GM15510 (cell line): Measurements from ENCODE around the gene CES3.

Source experiments
- POLR2A ChIP-seq: IDR thresholded peaks from 3 replicates; pipeline ENCODE4 v1.6.1; 2011; ENCODE audit warnings: borderline replicate concordance; ENCODE audit not compliant: insufficient read length; ENCODE audit errors: extremely low read depth

CES3 gene

DNA sequence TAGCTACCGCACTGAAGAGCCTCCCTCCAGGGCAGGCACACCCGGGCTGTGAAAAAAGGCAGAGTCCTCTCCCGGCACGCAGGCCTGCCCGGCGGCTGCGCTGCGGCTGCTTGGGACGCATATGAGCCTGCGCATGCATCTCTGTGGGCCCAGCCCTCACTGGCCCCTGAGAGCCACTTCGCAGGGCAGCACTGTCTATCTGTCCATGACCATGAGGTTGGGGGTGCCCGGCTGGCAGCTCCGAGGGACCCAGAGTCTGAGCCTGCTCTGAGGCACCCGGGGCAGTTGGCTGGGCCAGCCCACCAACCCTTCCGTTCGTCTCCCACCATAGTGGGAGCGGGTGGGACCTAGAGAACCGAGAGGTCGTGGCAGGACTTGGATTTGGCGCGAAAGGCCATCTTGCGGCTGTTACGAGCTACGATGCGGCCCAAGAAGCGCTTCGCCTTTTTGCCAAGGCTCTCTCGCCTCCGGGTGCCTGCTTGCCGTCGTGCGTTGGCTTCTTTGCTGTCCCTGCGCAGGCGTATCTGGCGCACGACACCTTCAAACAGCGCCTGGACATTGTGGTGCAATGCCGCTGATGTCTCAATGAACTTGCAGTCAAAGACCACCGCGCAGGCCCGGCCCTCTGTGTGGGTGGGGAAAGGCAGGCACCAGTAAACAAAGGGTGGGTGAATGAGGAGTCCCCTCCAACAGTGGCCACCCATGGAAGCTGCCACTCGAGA is 39.2 kb upstream of the CES3 start:
- no peak for TF ChIP-seq POLR2A

- TF ChIP-seq POLR2A = no peak
Observed at GRCh38 chr16:66923247-66923731, 37.8 kb upstream of the CES3 start.

DNA sequence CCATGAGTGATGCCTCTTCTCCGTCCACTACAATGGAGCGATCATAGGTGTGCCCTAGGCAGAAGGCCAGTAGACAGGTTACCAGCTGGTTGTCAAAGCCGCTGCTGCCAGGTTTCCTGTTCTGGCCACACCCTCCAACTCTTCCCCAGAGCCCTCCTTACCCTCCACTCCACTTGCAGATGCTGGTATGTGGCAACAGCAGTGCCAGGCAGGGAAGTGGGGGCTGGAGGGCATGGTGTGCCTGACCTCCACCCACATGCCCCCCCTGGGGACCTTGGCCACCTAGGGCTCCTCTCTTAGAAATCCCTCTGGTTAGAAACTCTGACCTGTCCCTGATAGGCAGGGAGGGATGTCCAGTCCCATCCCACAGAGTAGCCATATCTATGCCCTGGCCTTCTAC is 37.2 kb upstream of the CES3 start:
- TF ChIP-seq POLR2A = no peak

GRCh38 chr16:66924527-66925321 is 36.3 kb upstream of the CES3 start:
- no peak for TF ChIP-seq POLR2A

DNA sequence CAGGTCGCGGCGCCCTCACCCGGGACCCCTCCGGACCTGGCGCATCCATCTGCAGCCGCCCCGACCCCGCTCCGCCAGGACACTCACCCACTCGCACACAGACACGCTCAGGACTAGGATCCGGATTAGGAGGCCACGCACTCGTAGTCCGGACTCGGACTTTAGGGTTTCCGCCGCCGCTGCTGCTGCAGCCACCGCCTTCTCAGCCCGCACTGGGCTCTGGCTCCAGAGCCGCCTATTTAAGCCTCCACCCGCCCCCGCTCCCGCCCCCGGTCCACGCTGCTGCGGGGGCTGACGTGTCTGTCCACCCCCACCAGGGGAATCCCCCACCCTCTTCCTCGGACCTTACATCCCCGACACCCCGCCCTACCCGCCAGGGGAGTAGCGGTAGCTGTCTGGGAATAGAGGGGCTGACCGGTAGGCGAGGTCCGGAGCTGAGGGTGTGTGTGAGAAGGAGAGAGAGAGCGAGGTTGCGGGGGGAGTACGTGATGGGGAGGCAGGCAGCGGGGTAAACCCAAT is 35.7 kb upstream of the CES3 start, which contains the start of gene RRAD:
Gene RRAD (minus strand): TSS at position 214 of the 519 bp plus-strand sequence. CDS start 356 bp downstream, outside the sequence.
- no peak for TF ChIP-seq POLR2A

- no peak for TF ChIP-seq POLR2A
Observed at GRCh38 chr16:66926171-66926947, 34.7 kb upstream of the CES3 start.

- TF ChIP-seq POLR2A = no peak
Observed at GRCh38 chr16:66926961-66927436, 34.1 kb upstream of the CES3 start.

DNA sequence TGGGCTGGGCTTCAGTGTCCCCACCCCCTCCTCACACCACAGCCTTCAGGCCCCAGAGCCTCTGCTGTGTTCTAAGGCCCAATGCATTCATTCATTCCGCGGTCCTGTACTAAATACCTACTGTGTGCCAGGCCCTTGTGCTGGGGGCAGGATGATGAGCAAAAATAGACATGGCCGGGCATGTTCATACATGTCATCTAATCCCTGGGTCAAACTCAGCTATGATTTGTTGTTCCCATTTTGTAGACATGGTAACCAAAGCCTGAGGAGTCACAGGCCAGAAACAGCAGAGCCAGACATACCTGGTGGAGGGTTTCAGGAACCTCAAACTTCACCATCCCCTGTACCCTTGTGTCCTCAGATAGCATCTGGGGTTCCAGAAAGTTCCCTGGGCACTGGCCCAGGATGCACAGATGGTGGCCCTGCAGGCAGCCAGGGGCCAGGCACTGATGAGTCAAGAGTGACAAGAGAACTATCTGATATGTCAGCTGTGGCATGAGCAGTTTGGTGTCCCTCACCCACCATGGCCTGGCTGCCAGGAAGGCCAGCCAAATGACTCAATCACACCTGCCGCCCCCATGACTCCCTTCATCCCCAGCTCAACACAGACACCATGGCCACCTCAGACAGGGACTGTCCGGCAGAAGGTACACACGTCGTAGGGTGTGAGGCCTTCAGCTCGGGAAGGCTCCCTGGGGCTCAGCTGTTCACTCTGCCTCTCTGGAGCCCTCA is 33.0 kb upstream of the CES3 start:
- no peak for TF ChIP-seq POLR2A

DNA sequence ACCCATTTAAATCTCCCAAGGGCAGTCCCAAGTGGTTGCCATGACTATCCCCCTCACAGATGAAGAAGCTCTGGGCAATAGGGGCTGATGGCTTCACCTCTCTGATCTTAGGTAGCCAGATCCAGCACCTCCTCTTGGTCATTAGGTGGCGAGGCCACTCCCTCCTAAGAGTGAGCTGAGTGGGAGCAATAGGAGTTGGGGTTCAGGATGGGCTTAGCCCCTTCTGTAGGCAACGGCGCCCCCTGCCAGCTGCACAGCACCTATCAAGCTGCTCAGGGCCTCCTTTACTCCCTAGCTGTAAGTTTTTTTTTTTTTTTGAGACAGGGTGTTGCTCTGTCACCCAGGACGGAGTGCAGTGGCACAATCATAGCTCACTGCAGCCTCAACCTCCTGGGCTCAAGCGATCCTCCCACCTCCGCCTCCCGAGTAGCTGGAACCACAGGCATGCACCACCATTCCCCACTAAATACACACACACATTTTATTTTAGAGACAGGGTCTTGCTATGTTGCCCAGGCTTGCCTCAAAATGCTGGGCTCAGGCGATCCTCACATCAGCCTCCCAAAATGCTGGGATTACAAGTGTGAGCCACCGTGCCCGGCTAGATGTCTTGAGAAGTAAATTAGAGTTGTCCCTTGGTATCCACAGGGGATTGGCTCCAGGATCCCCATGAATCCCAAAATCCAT is 32.2 kb upstream of the CES3 start:
- TF ChIP-seq POLR2A = no peak

DNA sequence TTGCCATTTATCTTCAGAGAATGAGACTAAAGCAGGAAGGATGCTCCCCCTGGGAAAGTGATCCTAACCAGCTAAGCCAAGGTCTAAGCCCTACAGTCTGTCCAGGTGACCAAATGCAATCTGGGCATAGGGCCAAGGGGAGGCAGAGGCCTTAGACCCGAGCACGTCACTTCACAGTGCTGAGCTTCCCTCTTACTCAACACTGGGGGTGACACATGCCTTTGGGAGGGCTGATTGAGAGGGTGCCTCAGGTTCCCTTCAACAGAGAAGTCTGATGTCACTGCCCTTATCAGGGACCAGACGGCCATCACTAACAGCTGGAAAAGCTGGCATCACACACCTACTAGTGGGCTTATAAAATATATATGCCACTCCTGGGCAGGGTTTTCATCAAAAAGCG is 30.9 kb upstream of the CES3 start:
- TF ChIP-seq POLR2A = no peak

GRCh38 chr16:66931665-66932064 is 29.4 kb upstream of the CES3 start:
- TF ChIP-seq POLR2A = no peak

DNA sequence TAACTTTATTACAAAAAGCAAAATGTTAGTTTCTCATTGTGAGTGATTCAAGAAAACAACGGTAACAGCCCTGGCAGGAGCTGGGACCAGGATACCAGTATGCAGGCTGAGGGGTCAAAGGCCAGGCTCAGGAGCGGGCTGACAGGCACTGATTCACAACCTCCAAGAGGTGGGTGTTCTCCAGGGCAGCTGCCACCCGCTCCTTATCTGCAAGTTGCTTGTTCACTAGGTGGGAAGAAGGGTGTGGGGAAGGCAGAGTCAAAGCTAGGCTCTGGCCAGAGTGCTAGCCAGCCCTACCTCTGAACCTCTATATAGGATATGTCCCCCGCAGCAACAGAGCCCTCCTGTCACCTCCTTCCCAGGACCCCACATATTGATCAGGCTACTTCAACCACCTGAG is 29.0 kb upstream of the CES3 start:
- no peak for TF ChIP-seq POLR2A

DNA sequence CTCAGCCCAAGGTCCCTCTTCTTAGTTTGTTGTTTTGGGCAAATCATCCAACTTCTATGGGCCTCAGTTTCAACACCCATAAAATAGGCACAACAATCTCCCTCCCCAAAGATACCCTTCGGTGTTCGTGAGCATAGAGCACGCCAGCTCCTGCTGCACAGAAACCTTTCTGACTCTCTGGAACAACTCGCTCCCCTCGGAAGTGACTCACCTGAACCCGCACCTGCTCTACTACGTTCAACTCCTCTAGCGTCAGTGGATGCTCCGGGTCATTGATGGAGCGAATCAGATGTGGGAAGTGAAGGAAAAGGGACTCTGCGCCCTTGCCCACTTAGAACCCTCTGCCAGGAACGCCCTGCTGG is 27.3 kb upstream of the CES3 start:
- no peak for TF ChIP-seq POLR2A

GRCh38 chr16:66934138-66934838 is 26.8 kb upstream of the CES3 start, which contains the start of gene CIAO2B:
TSS of gene CIAO2B (minus strand) at chr16:66934402. CDS start at chr16:66934364, 38 bp downstream.
- TF ChIP-seq POLR2A = peak; percentile 90
